Brain microvascular endothelial cell (primary cell): ENCODE results near the gene GNA12.

ENCODE experiments used
- DNase-seq: peaks from one replicate; pipeline ENCODE4 v3.0.0-alpha.2; 2020
- H3K27ac ChIP-seq: fragments of 250-450 bp; sonication (Bioruptor Pico); 2 replicates; pipeline ENCODE4 v1.5.1; 2020; ENCODE audit warnings: mild to moderate bottlenecking, moderate library complexity
- H3K27me3 ChIP-seq: fragments of 250-450 bp; sonication (Bioruptor Pico); replicated peaks from 2 replicates; pipeline ENCODE4 v1.5.1; 2020; ENCODE audit warnings: mild to moderate bottlenecking
- H3K36me3 ChIP-seq: fragments of 250-450 bp; sonication (Bioruptor Pico); replicated peaks from 2 replicates; pipeline ENCODE4 v1.5.1; 2020; ENCODE audit warnings: mild to moderate bottlenecking
- H3K4me3 ChIP-seq: 2 replicates; pipeline ENCODE4 v1.5.1; 2011; ENCODE audit warnings: low read depth, mild to moderate bottlenecking, control low read depth, low read length, moderate library complexity
- CTCF ChIP-seq: IDR thresholded peaks from 2 replicates; pipeline ENCODE4 v1.5.1; 2011; ENCODE audit warnings: low read depth, mild to moderate bottlenecking, moderate library complexity, low read length, control low read depth, inconsistent platforms; ENCODE audit errors: missing control alignments
- in situ Hi-C: cut with HindIII; loops from 2 replicates; pipeline ENCODE4 v1.10.0; 2017; ENCODE audit warnings: low sequenced_read_pairs, low pct_ligation_motif_present

Gene GNA12

GRCh38 chr7:2886391-2886790, 42.3 kb upstream of the GNA12 start:
- in situ Hi-C loops, result no loop called here
- DNase-seq, result no peak
- TF ChIP-seq CTCF, result no peak
- Histone ChIP-seq H3K27me3 (no peaks in the 10 kb centered on the region), H3K4me3 (no peak overlapping the region), H3K36me3 (no peaks in the 10 kb centered on the region), H3K27ac (no peak overlapping the region)

- no peak for DNase-seq
- no peak overlapping the region for H3K4me3 ChIP-seq
- no peak for TF ChIP-seq CTCF
- in situ Hi-C loops, result no loop called here
- H3K27ac ChIP-seq, result no peak overlapping the region
- no peaks in the 10 kb centered on the region for H3K27me3 ChIP-seq
- H3K36me3 ChIP-seq, result no peaks in the 10 kb centered on the region
Observed at GRCh38 chr7:2884161-2884560, 40.1 kb upstream of the GNA12 start.

- in situ Hi-C loops, result no loop called here
- Histone ChIP-seq H3K27ac (no peak overlapping the region), H3K36me3 (no peaks in the 10 kb centered on the region), H3K4me3 (no peak overlapping the region), H3K27me3 (no peaks in the 10 kb centered on the region)
- TF ChIP-seq CTCF, result no peak
- no peak for DNase-seq
Observed at GRCh38 chr7:2883101-2883500, 39.0 kb upstream of the GNA12 start.

GRCh38 chr7:2882111-2882510, 38.0 kb upstream of the GNA12 start:
- no peak for DNase-seq
- H3K27ac ChIP-seq, result no peak overlapping the region
- TF ChIP-seq CTCF, result no peak
- no peak overlapping the region for H3K4me3 ChIP-seq
- no peaks in the 10 kb centered on the region for H3K36me3 ChIP-seq
- in situ Hi-C loops, result no loop called here
- no peaks in the 10 kb centered on the region for H3K27me3 ChIP-seq

- H3K27me3 ChIP-seq, result no peaks in the 10 kb centered on the region
- H3K27ac ChIP-seq, result no peak overlapping the region
- H3K4me3 ChIP-seq, result no peak overlapping the region
- in situ Hi-C loops, result no loop called here
- TF ChIP-seq CTCF, result no peak
- no peaks in the 10 kb centered on the region for H3K36me3 ChIP-seq
- DNase-seq, result no peak
Observed at GRCh38 chr7:2880874-2881533, 36.9 kb upstream of the GNA12 start.

GRCh38 chr7:2880051-2880450, 35.9 kb upstream of the GNA12 start:
- in situ Hi-C loops, result no loop called here
- H3K4me3 ChIP-seq, result no peak overlapping the region
- no peak for TF ChIP-seq CTCF
- H3K27ac ChIP-seq, result no peak overlapping the region
- no peaks in the 10 kb centered on the region for H3K27me3 ChIP-seq
- no peaks in the 10 kb centered on the region for H3K36me3 ChIP-seq
- DNase-seq, result no peak
